HCT116 (cell line): ENCODE data around the gene TEX29. TPM values are rescaled to one million over a fixed set of nuclear protein-coding genes. Genes with fewer than 3 reads are reported as not detected.

ENCODE experiments used
- ATAC-seq: fragments of 200-7000 bp; cut with Tn5 transposase; 2 replicates; pipeline ENCODE4 v1.9.1; 2020; ENCODE audit warnings: mild to moderate bottlenecking, moderate library complexity
- BruUV-seq: library from RNA; stranded (reverse); fragments of 400-500 nt; replicated peaks from 2 replicates; lab custom pipeline; 2021; lab: Mats Ljungman, UMichigan
- CTCF ChIA-PET: fragments of 300-600 bp; sonication (Branson Sonifier 250); formaldehyde crosslinking; loops from one replicate; lab custom pipeline; 2021; ENCODE audit warnings: antibody characterized with exemption; lab: Charles Lee
- POLR2A ChIA-PET: fragments of 300-600, 350-600 bp; sonication (Branson Sonifier 250); formaldehyde crosslinking; loops from one replicate; lab custom pipeline; 2021; ENCODE audit warnings: antibody characterized with exemption; lab: Charles Lee
- RAD21 ChIA-PET, 2 experiments: fragments of 300-600 bp; sonication (Branson Sonifier 250); formaldehyde crosslinking; loops; one replicate each; lab custom pipeline; 2023; ENCODE audit warnings: low total read pairs in 2 of 2; ENCODE audit not compliant: uncharacterized antibody in 2 of 2, unreplicated experiment in 2 of 2, low non-redundant PET in 1 of 2; lab: Charles Lee
- DNase-seq: peaks from one replicate; pipeline ENCODE4 v3.0.0-alpha.2; 2010; ENCODE audit warnings: low read depth, low spot score
- H2AFZ ChIP-seq: fragments of 200-600 bp; shearing (Covaris generic), sonication (generic); 2 replicates; pipeline ENCODE4 v1.6.1; 2017; ENCODE audit warnings: low read depth, mixed run types, mixed read lengths, antibody characterized with exemption, low read length; ENCODE audit not compliant: poor library complexity, severe bottlenecking
- H3K27ac ChIP-seq: 2 replicates; pipeline ENCODE4 v1.5.1; 2012; ENCODE audit warnings: low read depth, low read length
- H3K27me3 ChIP-seq: fragments of 200-600 bp; sonication (generic); 2 replicates; pipeline ENCODE4 v1.6.1; 2016; ENCODE audit warnings: mixed run types, low read length, mixed read lengths; ENCODE audit not compliant: insufficient read depth
- H3K36me3 ChIP-seq, 2 experiments: fragments of 200-500 bp in 1 of 2; fragments of 200-600 bp in 1 of 2; sonication (Bioruptor generic) in 1 of 2; sonication (generic) in 1 of 2; 2 replicates each; pipeline versions ENCODE4 v1.5.1 to v1.6.1; 2014 to 2016; ENCODE audit warnings: low read length in 2 of 2, inconsistent platforms in 1 of 2, mixed read lengths in 1 of 2, mixed run types in 1 of 2; ENCODE audit not compliant: insufficient read depth in 2 of 2, control insufficient read depth in 1 of 2
- H3K4me1 ChIP-seq, 2 experiments: fragments of 200-600 bp in 1 of 2; sonication (generic) in 1 of 2; 2 replicates each; pipeline versions ENCODE4 v1.5.1 to v1.6.1; 2012 to 2017; ENCODE audit warnings: low read length in 2 of 2, inconsistent platforms in 1 of 2, mild to moderate bottlenecking in 1 of 2, mixed read lengths in 1 of 2, mixed run types in 1 of 2, moderate library complexity in 1 of 2; ENCODE audit not compliant: insufficient read depth in 2 of 2, control insufficient read depth in 1 of 2
- H3K4me2 ChIP-seq: fragments of 200-600 bp; sonication (generic); 2 replicates; pipeline ENCODE4 v1.6.1; 2017; ENCODE audit warnings: mixed run types, low read length, mixed read lengths
- H3K4me3 ChIP-seq, 2 experiments: fragments of 200-600 bp in 1 of 2; sonication (generic) in 1 of 2; replicated peaks in 1 of 2; 2 replicates each; pipeline ENCODE4 v1.5.1; 2011 to 2016; ENCODE audit warnings: low read length in 2 of 2, control low read depth in 1 of 2, low read depth in 1 of 2, mild to moderate bottlenecking in 1 of 2, mixed read lengths in 1 of 2, mixed run types in 1 of 2
- H3K79me2 ChIP-seq: fragments of 200-600 bp; sonication (generic); 2 replicates; pipeline ENCODE4 v1.6.1; 2017; ENCODE audit warnings: mild to moderate bottlenecking, mixed run types, low read length, moderate library complexity, mixed read lengths; ENCODE audit not compliant: insufficient read depth
- H3K9ac ChIP-seq: fragments of 200-600 bp; sonication (generic); 2 replicates; pipeline ENCODE4 v1.6.1; 2016; ENCODE audit warnings: low read length, mixed read lengths
- H3K9me2 ChIP-seq: fragments of 200-600 bp; sonication (generic), shearing (Covaris generic); 2 replicates; pipeline ENCODE4 v1.6.1; 2017; ENCODE audit warnings: mixed run types, mild to moderate bottlenecking, moderate library complexity; ENCODE audit not compliant: insufficient read depth
- H3K9me3 ChIP-seq, 2 experiments: fragments of 200-500 bp in 1 of 2; fragments of 200-600 bp in 1 of 2; sonication (Bioruptor generic) in 1 of 2; sonication (generic) in 1 of 2; 2 replicates each; pipeline ENCODE4 v1.6.1; 2014 to 2017; ENCODE audit warnings: low read length in 2 of 2, mixed read lengths in 2 of 2, inconsistent platforms in 1 of 2, low read depth in 1 of 2, mild to moderate bottlenecking in 1 of 2, mixed run types in 1 of 2, moderate library complexity in 1 of 2; ENCODE audit not compliant: control insufficient read depth in 1 of 2, insufficient read depth in 1 of 2
- H4K20me1 ChIP-seq: fragments of 200-600 bp; sonication (generic), shearing (Covaris generic); 2 replicates; pipeline ENCODE4 v1.6.1; 2017; ENCODE audit warnings: mixed run types, mild to moderate bottlenecking, moderate library complexity; ENCODE audit not compliant: insufficient read depth
- CEBPB ChIP-seq: IDR thresholded peaks from 2 replicates; pipeline ENCODE4 v1.6.1; 2012; ENCODE audit warnings: low read depth
- EGR1 ChIP-seq: IDR thresholded peaks from 2 replicates; pipeline ENCODE4 v1.6.1; 2012; ENCODE audit warnings: low read depth
- EZH2 ChIP-seq: fragments of 200-600 bp; sonication (generic); IDR thresholded peaks from 2 replicates; pipeline ENCODE4 v1.6.1; 2017; ENCODE audit warnings: antibody characterized with exemption, mixed run types
- EZH2phosphoT487 ChIP-seq: fragments of 200-600 bp; IDR thresholded peaks from 2 replicates; pipeline ENCODE4 v1.6.1; 2018; ENCODE audit warnings: antibody characterized with exemption, borderline replicate concordance
- FOSL1 ChIP-seq: IDR thresholded peaks from 2 replicates; pipeline ENCODE4 v1.6.1; 2012; ENCODE audit warnings: low read depth
- JUND ChIP-seq: IDR thresholded peaks from 2 replicates; pipeline ENCODE4 v1.6.1; 2012
- RAD21 ChIP-seq: IDR thresholded peaks from 2 replicates; pipeline ENCODE4 v1.6.1; 2012; ENCODE audit warnings: low read depth, mild to moderate bottlenecking
- SIN3A ChIP-seq: IDR thresholded peaks from 2 replicates; pipeline ENCODE4 v1.6.1; 2012; ENCODE audit warnings: low read depth
- SP1 ChIP-seq: IDR thresholded peaks from 2 replicates; pipeline ENCODE4 v1.6.1; 2012; ENCODE audit warnings: low read depth
- SRF ChIP-seq: IDR thresholded peaks from 2 replicates; pipeline ENCODE4 v1.6.1; 2012; ENCODE audit warnings: low read depth
- TCF7L2 ChIP-seq: IDR thresholded peaks from 2 replicates; pipeline ENCODE4 v1.7.0; 2011; ENCODE audit warnings: borderline replicate concordance, inconsistent platforms; ENCODE audit not compliant: insufficient read depth, insufficient read length; ENCODE audit errors: extremely low read depth
- YY1 ChIP-seq: IDR thresholded peaks from 2 replicates; pipeline ENCODE4 v1.6.1; 2011; ENCODE audit warnings: low read length, low read depth, moderate library complexity, mild to moderate bottlenecking; ENCODE audit not compliant: insufficient replicate concordance; ENCODE audit errors: extremely low read depth
- ZNF274 ChIP-seq: fragments of 200-500 bp; sonication (Bioruptor generic); IDR thresholded peaks from 2 replicates; pipeline ENCODE4 v1.6.1; 2014; ENCODE audit warnings: mild to moderate bottlenecking, low read depth, low read length, inconsistent platforms
- intact Hi-C: fragments of 100-400 bp; cut with micrococcal nuclease; formaldehyde crosslinking; loops from 2 replicates; pipeline ENCODE4 v1.10.0; 2022
- total RNA-seq: library from RNA; stranded (reverse); gene quantifications from one replicate; pipeline ENCODE4 v1.2.1, GENCODE V29; 2021; ENCODE audit not compliant: unreplicated experiment
- TF ChIP-seq, protein P1 (sequence below): IDR thresholded peaks from 2 replicates; pipeline ENCODE4 v1.6.1; 2012
- TF ChIP-seq, protein P2 (sequence below), 3 experiments: fragments of 200-600 bp in 1 of 3; sonication (generic) in 1 of 3; IDR thresholded peaks in 2 of 3; conservative IDR thresholded peaks in 1 of 3; 2 replicates each; pipeline ENCODE4 v1.5.1; 2012 to 2017; ENCODE audit warnings: low read depth in 2 of 3, low read length in 2 of 3, antibody characterized with exemption in 1 of 3, borderline replicate concordance in 1 of 3, control low read depth in 1 of 3, mild to moderate bottlenecking in 1 of 3, mixed read lengths in 1 of 3, mixed run types in 1 of 3, moderate library complexity in 1 of 3; ENCODE audit not compliant: insufficient read depth in 1 of 3
- TF ChIP-seq, protein P3 (sequence below): IDR thresholded peaks from 2 replicates; pipeline ENCODE4 v1.6.1; 2011; ENCODE audit warnings: mild to moderate bottlenecking, low read length, moderate library complexity; ENCODE audit not compliant: insufficient replicate concordance; ENCODE audit errors: extremely low read depth

TEX29 gene
- total RNA-seq, 1 experiment from 2014 or later = not detected

GRCh38 chr13:111281751-111282311 is 38.6 kb upstream of the TEX29 start:
- RAD21 ChIA-PET = no interaction called here
- H3K9me2 ChIP-seq = no peaks in the 10 kb centered on the region
- TF ChIP-seq FOSL1 = no peak
- TF ChIP-seq ZNF274 = no peak
- TF ChIP-seq, protein P1, sequence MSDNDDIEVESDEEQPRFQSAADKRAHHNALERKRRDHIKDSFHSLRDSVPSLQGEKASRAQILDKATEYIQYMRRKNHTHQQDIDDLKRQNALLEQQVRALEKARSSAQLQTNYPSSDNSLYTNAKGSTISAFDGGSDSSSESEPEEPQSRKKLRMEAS = no peak
- TF ChIP-seq YY1 = no peak
- peaks cover 5% of the 10 kb centered on the region for H3K79me2 ChIP-seq
- H3K27ac ChIP-seq = no peak overlapping the region
- no peak overlapping the region for H3K4me3 ChIP-seq
- POLR2A ChIA-PET = interaction anchor here (0.7 kb wide), 1 partner anchor 24 kb away, joined by 3 read pairs; no protein-coding TSS in a partner anchor
- ATAC-seq (no peak), DNase-seq (no peak)
- BruUV-seq = no TSS peak
- peaks cover 13 to 19% of the 10 kb centered on the region in 2 experiments for H3K36me3 ChIP-seq
- H2AFZ ChIP-seq = no peak overlapping the region
- intact Hi-C loops = no loop called here
- CTCF ChIA-PET = no interaction called here
- H3K9me3 ChIP-seq = no peaks in the 10 kb centered on the region
- no peak overlapping the region for H3K9ac ChIP-seq
- no peaks in the 10 kb centered on the region for H3K4me1 ChIP-seq
- no peaks in the 10 kb centered on the region for H3K27me3 ChIP-seq
- H4K20me1 ChIP-seq = no peaks in the 10 kb centered on the region
- no peak overlapping the region for H3K4me2 ChIP-seq

DNA sequence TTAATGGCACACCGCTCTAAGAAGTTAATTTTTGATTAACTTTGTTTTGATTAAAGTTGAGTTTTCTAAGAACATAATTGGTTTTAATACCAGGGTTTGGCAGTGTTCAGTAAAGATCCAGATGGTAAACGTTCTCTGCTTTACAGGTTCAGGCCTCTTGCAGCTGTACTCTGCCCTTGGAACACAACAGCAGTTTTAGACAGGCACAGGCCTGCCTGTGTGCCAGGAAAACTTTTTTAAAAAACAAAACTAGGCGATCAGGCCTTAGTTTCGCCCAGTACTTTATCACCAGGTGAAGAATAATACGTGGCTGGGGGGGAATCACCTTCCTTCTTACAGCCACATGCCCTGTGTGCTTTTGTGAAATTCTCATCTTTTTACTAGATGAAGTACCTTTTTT is 38.0 kb upstream of the TEX29 start:
- Histone ChIP-seq H2AFZ (no peak overlapping the region), H3K79me2 (peaks cover 5% of the 10 kb centered on the region), H3K4me3 (no peak overlapping the region), H3K9me3 (no peaks in the 10 kb centered on the region), H3K27ac (no peak overlapping the region), H3K9me2 (no peaks in the 10 kb centered on the region), H3K9ac (no peak overlapping the region), H3K4me1 (no peaks in the 10 kb centered on the region), H4K20me1 (no peaks in the 10 kb centered on the region), H3K4me2 (no peak overlapping the region), H3K27me3 (no peaks in the 10 kb centered on the region), H3K36me3 (peaks cover 13 to 19% of the 10 kb centered on the region in 2 experiments)
- POLR2A ChIA-PET = no interaction called here
- RAD21 ChIA-PET = no interaction called here
- intact Hi-C loops = no loop called here
- BruUV-seq = no TSS peak
- ATAC-seq (no peak), DNase-seq (no peak)
- CTCF ChIA-PET = no interaction called here
- TF ChIP-seq SP1 (no peak), SIN3A (no peak), EZH2 (no peak), EZH2phosphoT487 (no peak), ZNF274 (no peak), JUND (no peak), YY1 (no peak), RAD21 (no peak), FOSL1 (no peak), TCF7L2 (no peak), SRF (no peak), CEBPB (no peak), EGR1 (no peak)
- TF ChIP-seq, protein P2, sequence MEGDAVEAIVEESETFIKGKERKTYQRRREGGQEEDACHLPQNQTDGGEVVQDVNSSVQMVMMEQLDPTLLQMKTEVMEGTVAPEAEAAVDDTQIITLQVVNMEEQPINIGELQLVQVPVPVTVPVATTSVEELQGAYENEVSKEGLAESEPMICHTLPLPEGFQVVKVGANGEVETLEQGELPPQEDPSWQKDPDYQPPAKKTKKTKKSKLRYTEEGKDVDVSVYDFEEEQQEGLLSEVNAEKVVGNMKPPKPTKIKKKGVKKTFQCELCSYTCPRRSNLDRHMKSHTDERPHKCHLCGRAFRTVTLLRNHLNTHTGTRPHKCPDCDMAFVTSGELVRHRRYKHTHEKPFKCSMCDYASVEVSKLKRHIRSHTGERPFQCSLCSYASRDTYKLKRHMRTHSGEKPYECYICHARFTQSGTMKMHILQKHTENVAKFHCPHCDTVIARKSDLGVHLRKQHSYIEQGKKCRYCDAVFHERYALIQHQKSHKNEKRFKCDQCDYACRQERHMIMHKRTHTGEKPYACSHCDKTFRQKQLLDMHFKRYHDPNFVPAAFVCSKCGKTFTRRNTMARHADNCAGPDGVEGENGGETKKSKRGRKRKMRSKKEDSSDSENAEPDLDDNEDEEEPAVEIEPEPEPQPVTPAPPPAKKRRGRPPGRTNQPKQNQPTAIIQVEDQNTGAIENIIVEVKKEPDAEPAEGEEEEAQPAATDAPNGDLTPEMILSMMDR (IDR thresholded peaks at IDR 0.05 in 2 of 3, conservative IDR thresholded peaks at IDR 0.05 in 1 of 3; ENCODE audit: borderline replicate concordance in 1 of 3, insufficient read depth in 1 of 3, low read depth in 2 of 3, low read length in 2 of 3) = no peak
- TF ChIP-seq, protein P1 = no peak
- TF ChIP-seq, protein P3, sequence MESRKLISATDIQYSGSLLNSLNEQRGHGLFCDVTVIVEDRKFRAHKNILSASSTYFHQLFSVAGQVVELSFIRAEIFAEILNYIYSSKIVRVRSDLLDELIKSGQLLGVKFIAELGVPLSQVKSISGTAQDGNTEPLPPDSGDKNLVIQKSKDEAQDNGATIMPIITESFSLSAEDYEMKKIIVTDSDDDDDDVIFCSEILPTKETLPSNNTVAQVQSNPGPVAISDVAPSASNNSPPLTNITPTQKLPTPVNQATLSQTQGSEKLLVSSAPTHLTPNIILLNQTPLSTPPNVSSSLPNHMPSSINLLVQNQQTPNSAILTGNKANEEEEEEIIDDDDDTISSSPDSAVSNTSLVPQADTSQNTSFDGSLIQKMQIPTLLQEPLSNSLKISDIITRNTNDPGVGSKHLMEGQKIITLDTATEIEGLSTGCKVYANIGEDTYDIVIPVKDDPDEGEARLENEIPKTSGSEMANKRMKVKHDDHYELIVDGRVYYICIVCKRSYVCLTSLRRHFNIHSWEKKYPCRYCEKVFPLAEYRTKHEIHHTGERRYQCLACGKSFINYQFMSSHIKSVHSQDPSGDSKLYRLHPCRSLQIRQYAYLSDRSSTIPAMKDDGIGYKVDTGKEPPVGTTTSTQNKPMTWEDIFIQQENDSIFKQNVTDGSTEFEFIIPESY = no peak
